GM19238 (cell line): ENCODE results near the gene CHST13.

Experiments used
- DNase-seq: peaks from one replicate; pipeline ENCODE4 v3.0.0; 2011; ENCODE audit warnings: low spot score; ENCODE audit not compliant: insufficient read length

The CHST13 gene

DNA sequence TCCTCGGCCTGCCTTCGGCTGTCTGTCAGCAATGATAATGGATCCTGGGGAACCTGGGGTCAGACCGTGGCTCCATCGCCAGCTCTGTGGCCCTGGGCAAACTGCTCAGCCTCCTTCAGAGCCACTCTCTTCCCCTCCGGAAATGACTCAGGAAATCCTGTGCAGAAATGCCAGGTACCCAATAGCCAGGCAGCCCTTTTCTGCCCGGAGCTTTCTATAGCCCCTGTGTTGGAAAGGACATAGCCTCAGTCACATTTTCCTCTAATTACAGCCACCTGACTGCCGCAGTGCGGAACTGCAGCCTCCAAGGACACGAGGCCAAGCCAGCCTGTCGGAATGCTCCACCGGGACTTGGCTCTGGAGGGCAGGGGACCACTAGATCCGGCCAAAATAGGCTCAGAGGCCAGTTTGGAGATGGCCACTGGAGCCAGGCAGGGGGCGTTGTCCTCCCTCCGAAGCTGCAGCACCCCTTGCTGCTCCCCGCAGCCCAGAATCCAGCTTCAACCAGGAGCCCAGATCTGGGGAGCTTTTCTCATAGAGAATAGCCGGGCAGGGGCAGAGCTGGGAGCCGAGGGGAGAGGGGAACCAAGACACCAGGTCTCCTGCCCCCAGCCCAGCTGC lies 36.7 kb upstream of the CHST13 start:
- DNase-seq, result no peak

GRCh38 chr3:126488185-126488584 lies 35.8 kb upstream of the CHST13 start:
- no peak for DNase-seq

GRCh38 chr3:126488886-126489569 lies 34.9 kb upstream of the CHST13 start:
- DNase-seq, result no peak

DNA sequence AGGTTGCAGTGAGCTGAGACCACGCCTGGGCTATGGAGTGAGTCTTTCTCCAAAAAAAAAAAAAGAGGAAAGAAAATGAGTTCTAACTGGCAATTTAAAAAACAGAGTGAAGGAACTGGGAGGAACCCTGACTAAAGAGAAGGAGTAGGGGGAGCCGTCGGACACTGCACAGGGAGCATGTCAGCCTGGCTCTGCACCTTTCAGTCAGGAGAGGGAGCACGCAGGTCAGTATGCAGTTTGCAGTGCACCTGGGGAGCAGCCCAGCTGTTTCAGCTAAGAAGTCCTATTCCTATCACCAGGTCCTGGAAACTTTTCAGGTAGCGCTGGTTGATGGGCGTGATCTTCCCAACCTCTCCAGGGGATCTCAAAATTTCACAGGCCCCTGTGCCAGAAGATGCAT lies 33.3 kb upstream of the CHST13 start:
- DNase-seq, result no peak

DNA sequence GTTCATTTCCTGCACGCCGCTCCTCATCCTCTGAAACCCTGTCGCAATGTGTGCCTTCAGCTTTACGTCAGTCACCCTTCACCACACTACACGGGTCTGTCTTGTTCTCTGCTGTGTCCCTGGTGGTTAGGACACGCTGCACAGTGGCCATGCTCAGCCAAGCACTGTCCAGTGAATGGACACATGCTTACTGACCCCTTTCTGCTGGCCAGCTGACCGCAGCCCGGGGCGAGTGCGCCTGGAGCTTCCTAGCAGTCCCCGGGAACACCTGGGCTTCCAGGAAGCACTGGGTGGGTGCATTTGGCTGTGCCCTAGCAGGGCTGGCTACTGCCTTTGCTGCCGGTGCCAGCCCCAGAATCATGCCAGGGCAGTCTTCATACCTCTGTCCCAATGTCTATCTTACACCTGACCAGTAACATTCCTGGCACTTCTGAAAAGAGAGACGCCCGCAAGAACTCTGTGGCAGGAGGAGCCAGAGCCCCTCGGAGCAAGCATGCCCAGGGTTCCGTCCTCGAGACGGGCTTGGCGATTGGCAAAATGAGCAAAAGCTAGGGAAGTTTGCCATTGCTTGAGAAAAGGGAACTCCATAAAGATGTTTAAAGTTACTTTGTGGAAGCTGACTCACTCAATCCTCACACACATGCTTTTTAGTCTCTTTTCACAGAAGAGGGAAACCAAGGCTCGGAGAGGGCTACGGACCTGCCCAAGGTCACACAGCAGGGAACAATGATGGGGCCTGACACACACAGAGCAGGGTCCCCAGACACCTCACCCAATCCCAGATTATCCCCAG lies 32.5 kb upstream of the CHST13 start:
- no peak for DNase-seq

- no peak for DNase-seq
Observed at GRCh38 chr3:126493051-126493450, 30.9 kb upstream of the CHST13 start.

- no peak for DNase-seq
Observed at GRCh38 chr3:126493739-126494138, 30.2 kb upstream of the CHST13 start.

DNA sequence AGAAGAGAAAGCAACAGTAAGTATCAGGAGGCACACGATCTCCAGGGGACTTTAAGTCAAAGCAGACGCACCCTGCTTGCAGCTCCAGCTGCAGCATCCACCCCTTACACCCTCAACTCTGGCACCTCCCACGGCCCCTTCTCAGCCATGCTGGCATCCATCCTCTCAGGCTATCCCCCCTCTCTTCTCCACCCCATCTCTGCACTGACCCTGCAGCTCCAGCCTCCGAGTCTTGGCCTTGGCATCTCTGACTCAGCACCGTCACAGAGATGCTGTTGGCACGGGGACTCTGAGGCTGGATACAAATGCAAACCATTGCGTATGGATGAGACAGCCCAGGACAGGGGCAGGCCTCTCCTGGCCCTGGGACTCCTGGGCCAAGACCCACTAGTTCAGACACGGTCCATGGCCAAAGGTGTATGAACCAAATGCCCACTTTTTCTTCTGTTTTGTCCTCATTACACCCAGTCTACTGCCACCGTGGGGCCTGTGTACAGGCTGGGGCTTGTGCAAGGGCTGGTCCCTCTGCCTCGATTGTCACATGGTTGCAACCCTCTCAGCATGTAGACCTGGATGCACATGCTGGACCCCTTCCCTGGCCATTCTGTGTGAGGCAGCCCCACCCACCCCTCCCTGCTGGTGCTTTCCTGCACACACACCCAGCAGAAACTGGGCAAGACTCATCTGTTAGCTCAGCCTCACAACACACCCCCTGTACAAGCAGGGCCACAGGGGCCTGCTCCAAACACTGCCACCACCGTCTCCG lies 29.6 kb upstream of the CHST13 start:
- no peak for DNase-seq

DNA sequence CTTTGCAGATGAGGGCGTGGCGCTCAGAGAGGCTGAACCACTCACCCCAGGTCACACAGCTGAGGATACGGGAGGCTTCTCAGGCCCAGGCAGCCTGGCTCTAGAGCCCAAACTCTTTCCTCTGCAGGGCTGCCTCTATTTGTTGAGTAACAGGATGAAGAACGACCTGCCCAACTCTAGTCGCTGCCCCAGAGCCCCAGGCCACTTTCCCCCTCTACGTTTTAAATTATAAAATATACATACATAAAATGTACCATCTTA lies 29.1 kb upstream of the CHST13 start:
- DNase-seq, result no peak

DNA sequence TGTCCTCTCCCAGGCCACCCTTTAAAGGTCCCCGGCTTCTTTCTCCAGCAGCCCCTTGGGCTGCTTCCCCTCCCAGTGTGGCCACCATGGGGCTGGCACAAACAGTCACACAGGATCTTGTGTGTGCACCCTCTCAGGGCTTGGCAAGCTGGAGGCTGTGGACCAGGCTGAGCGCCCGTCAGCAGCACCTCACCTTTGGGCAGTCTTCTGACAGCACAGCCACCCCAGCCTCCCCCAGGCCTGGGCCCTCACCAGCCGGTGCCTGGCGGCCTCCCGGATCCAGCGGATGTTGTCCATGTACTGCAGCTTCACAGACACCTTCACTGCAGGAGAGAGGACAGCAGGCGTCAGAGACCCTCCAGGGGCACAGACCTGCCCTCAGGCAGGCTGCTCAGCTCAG lies 28.2 kb upstream of the CHST13 start:
- no peak for DNase-seq

DNA sequence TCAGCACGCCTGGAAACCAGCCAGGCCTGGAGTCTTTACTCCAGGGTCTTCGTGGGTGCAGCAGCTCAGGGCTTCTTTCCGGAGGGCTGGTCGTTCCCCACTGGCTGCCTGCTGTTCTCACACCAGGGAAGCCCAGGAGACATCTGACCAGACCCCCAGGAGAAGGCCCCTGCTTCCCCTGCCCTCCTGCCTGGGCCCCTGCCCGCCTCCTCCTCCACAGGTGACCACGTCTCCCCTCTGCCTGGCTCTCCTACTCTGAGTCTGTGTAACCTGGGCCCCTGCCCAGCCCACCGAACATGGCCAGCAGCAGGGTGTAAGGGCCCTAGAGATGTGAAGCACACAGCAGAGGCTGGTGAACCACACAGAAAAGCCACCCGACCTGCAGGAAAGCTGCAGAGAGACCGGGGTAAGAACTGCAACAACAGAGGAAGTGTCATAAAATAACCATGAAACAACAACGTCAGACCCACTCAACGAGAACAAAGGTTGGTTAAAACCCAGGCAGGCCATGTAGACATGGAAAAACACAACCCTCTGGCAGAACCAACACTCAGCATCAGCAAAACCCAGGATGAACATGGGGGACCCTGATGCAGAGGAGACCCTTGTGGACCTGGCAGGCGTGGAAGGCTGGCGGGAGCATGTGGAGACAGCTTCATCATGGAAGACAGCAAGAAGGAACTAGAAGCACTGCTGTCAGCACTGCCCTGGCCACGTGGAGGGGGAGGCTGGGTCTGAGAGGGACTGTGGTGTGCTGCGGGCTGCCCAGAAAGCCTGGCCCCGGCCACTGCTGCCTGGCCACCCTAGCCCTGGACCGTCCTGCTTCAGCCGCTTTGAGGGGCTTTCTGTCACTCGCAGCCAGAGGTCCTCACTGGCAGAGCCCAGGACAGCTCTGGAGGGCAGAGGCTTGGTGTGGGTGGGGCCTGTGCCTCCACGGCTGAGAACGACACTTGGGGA lies 26.8 kb upstream of the CHST13 start:
- DNase-seq, result no peak

DNA sequence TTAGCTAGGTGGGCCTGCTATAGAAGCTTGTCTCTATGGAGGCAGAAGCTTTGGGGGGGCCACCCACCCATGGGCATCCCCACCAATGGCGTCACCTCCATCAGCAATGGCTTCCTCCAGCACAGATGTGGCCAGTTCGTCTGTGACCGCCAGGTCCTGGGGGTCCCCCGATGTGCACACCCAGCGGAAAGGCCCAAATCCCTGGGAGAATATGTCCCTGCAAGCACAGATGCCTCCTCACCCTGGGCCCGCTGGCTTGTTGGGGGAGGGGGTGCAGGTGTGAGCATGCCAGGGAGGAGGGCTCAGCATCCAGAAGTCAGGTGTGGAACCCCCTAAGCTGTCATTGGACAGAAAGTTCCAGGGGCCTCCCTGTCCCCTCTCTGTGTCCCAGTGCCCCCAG lies 26.0 kb upstream of the CHST13 start:
- no peak for DNase-seq

DNA sequence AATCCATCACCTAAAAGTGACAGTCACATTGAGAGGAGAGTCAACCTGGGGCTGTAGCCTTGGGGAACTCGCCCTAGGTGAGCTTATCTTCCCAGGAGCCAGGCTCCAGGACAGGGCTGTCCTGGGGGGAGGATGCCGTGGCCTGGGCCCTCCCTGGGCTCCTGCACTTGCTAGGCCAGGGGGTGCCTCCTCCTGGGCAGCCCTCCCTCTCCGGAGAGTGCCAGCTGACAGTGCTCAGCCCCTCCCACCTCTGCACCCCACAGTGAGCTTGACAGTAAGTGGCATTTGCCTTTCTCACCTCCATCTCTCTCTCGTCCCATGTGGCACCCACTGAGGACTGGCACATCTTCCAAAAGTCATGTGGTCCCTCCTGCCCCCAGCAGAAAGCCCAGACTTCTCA lies 25.5 kb upstream of the CHST13 start:
- no peak for DNase-seq

DNA sequence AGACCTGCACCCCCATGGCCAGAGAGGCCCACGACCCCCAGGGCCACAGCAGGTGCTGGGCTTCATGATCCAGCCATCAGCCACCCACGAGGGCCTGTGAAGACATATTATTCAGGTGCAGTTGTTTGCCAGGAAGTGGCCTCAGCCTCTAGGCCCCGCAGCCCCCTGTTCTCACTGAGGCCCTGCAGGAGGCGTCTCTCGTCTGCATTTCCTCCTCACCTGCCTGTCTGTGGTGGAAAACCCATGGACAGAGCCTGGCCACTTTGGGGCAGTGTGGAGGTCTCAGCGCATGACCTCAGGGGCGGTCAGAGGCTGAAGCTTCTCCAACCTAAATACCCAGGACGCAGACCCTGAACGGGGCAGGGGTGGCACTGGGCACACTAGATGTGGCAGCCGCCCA lies 25.0 kb upstream of the CHST13 start:
- DNase-seq, result no peak

- no peak for DNase-seq
Observed at GRCh38 chr3:126499401-126499800, 24.6 kb upstream of the CHST13 start.

- no peak for DNase-seq
Observed at GRCh38 chr3:126500016-126500415, 23.9 kb upstream of the CHST13 start.

DNA sequence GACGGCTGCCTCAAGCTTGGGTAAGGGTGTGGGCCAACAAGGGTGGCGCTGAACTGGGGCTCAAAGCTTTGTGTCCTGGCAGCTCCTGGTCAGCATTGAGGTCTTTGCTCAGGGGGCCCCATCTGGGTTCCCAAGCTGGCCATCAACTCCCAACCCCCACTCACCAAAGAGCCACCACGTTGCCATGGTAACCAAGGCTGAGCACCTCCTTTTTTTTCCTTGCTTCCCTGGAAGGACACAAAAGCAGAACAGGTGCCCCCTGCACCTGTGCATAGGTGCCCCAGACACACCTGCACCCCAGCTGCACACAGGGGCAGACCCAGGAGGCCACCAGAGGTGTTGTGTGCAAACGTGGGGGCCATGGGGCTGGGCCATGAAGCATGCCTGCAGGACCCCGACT lies 22.9 kb upstream of the CHST13 start:
- DNase-seq, result no peak

- no peak for DNase-seq
Observed at GRCh38 chr3:126501736-126502135, 22.2 kb upstream of the CHST13 start.

DNA sequence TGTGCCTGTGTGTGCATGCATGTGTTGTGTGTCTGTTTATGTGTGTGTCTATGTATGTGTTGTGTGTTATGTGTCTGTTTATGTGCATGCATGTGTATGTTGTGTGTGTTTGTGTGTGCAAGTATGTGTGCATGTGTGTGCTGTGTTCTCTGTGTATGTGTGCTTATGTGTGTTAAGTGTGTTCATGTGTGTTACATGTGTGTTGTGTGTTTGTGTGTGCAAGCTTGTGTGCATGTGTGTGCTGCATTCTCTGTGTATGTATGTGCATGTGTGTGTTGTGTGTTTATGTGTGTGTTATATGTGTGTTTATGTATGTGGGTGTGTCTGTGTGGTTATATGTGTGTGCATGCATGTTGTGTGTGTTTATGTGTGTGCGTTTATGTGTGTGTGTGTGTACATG lies 21.3 kb upstream of the CHST13 start:
- no peak for DNase-seq

- DNase-seq, result no peak
Observed at GRCh38 chr3:126503701-126504100, 20.3 kb upstream of the CHST13 start.

GRCh38 chr3:126507886-126508285 lies 16.1 kb upstream of the CHST13 start:
- DNase-seq, result no peak
